ENCODE results near the gene MYCT1. TPM values are rescaled to one million over a fixed set of nuclear protein-coding genes. Genes with fewer than 3 reads are reported as not detected.
"Not testable (repeated sequence)": the region's sequence is repeated elsewhere in the genome, so short reads cannot be mapped to it uniquely, and the experiment has no call there.

Gene MYCT1
- total and polyA plus RNA-seq, 2 experiments from 2014 or later: 0.05 to 0.53 TPM

GRCh38 chr6:152700427-152700826 is 2.7 kb downstream of the MYCT1 start:
- WGBS (ENCODE audit: low lambda C conversion rate, missing lambda C conversion rate): 66% methylated on average over 5 of the region's 5 CpGs
- no peak overlapping the region for H3K4me3 ChIP-seq
- H4K20me1 ChIP-seq (ENCODE audit: insufficient read depth, poor library complexity, severe bottlenecking): no peaks in the 10 kb centered on the region
- H3K27ac ChIP-seq: no peak overlapping the region
- no peaks in the 10 kb centered on the region for H3K4me1 ChIP-seq (ENCODE audit: insufficient read depth)
- DNase-seq (ENCODE audit: low spot score): no peak
- TF ChIP-seq EZH2phosphoT487 (IDR thresholded peaks at IDR 0.05; ENCODE audit: low read depth, severe bottlenecking, unreplicated experiment): no peak
- no peak for TF ChIP-seq EZH2 (IDR thresholded peaks at IDR 0.05; ENCODE audit: borderline replicate concordance)
- TF ChIP-seq CTCF (IDR thresholded peaks at IDR 0.05; ENCODE audit: poor library complexity): no peak
- H3K36me3 ChIP-seq (replicated peaks; ENCODE audit: insufficient read depth, low read depth): no peaks in the 10 kb centered on the region
- no peaks in the 10 kb centered on the region for H3K9me3 ChIP-seq (ENCODE audit: low read depth)
- no peaks in the 10 kb centered on the region for H3K79me2 ChIP-seq
- no peaks in the 10 kb centered on the region for H3K27me3 ChIP-seq
- H3K4me2 ChIP-seq: no peak overlapping the region
- no peak overlapping the region for H2AFZ ChIP-seq
- no peaks in the 10 kb centered on the region for H3K9me2 ChIP-seq (replicated peaks; ENCODE audit: insufficient read depth)

GRCh38 chr6:152701081-152701862 is 3.6 kb downstream of the MYCT1 start:
- no peak for TF ChIP-seq CTCF (IDR thresholded peaks at IDR 0.05; ENCODE audit: poor library complexity)
- no peak for TF ChIP-seq EZH2 (IDR thresholded peaks at IDR 0.05; ENCODE audit: borderline replicate concordance)
- TF ChIP-seq EZH2phosphoT487 (IDR thresholded peaks at IDR 0.05; ENCODE audit: low read depth, severe bottlenecking, unreplicated experiment): no peak
- WGBS (ENCODE audit: low lambda C conversion rate, missing lambda C conversion rate): 58% methylated on average over 7 of the region's 7 CpGs
- H3K27me3 ChIP-seq: no peaks in the 10 kb centered on the region
- H4K20me1 ChIP-seq (ENCODE audit: insufficient read depth, poor library complexity, severe bottlenecking): no peaks in the 10 kb centered on the region
- DNase-seq (ENCODE audit: low spot score): no peak
- H3K27ac ChIP-seq: no peak overlapping the region
- no peaks in the 10 kb centered on the region for H3K36me3 ChIP-seq (replicated peaks; ENCODE audit: insufficient read depth, low read depth)
- no peaks in the 10 kb centered on the region for H3K9me2 ChIP-seq (replicated peaks; ENCODE audit: insufficient read depth)
- H3K9me3 ChIP-seq (ENCODE audit: low read depth): no peaks in the 10 kb centered on the region
- H3K4me3 ChIP-seq: no peak overlapping the region
- H2AFZ ChIP-seq: no peak overlapping the region
- H3K4me1 ChIP-seq (ENCODE audit: insufficient read depth): no peaks in the 10 kb centered on the region
- H3K4me2 ChIP-seq: no peak overlapping the region
- H3K79me2 ChIP-seq: no peaks in the 10 kb centered on the region

- no peaks in the 10 kb centered on the region for H3K9me2 ChIP-seq (replicated peaks; ENCODE audit: insufficient read depth)
- no peak for TF ChIP-seq CTCF (IDR thresholded peaks at IDR 0.05; ENCODE audit: poor library complexity)
- no peak for TF ChIP-seq EZH2 (IDR thresholded peaks at IDR 0.05; ENCODE audit: borderline replicate concordance)
- TF ChIP-seq EZH2phosphoT487 (IDR thresholded peaks at IDR 0.05; ENCODE audit: low read depth, severe bottlenecking, unreplicated experiment): no peak
- no peaks in the 10 kb centered on the region for H4K20me1 ChIP-seq (ENCODE audit: insufficient read depth, poor library complexity, severe bottlenecking)
- no peaks in the 10 kb centered on the region for H3K4me1 ChIP-seq (ENCODE audit: insufficient read depth)
- H3K36me3 ChIP-seq (replicated peaks; ENCODE audit: insufficient read depth, low read depth): no peaks in the 10 kb centered on the region
- no peak overlapping the region for H2AFZ ChIP-seq
- H3K4me3 ChIP-seq: no peak overlapping the region
- H3K27me3 ChIP-seq: no peaks in the 10 kb centered on the region
- DNase-seq (ENCODE audit: low spot score): no peak
- no peaks in the 10 kb centered on the region for H3K79me2 ChIP-seq
- no peak overlapping the region for H3K27ac ChIP-seq
- H3K4me2 ChIP-seq: no peak overlapping the region
- WGBS (ENCODE audit: low lambda C conversion rate, missing lambda C conversion rate): 76% methylated on average over 4 of the region's 4 CpGs
- H3K9me3 ChIP-seq (ENCODE audit: low read depth): no peaks in the 10 kb centered on the region
Measured at GRCh38 chr6:152701863-152702401, 4.2 kb downstream of the MYCT1 start.

GRCh38 chr6:152703750-152704149 is 6.1 kb downstream of the MYCT1 start:
- not testable (repeated sequence) for DNase-seq (ENCODE audit: low spot score); H3K9me2 ChIP-seq (replicated peaks; ENCODE audit: insufficient read depth); H3K4me2 ChIP-seq; H3K36me3 ChIP-seq (replicated peaks; ENCODE audit: insufficient read depth, low read depth); H3K4me1 ChIP-seq (ENCODE audit: insufficient read depth); H2AFZ ChIP-seq; H3K79me2 ChIP-seq; H3K4me3 ChIP-seq; H3K27me3 ChIP-seq; H3K9me3 ChIP-seq (ENCODE audit: low read depth); H4K20me1 ChIP-seq (ENCODE audit: insufficient read depth, poor library complexity, severe bottlenecking); H3K27ac ChIP-seq
